Measurements from ENCODE around the gene TTLL5.

TTLL5 gene

GRCh38 chr14:75849300-75849895 lies 188.4 kb downstream of the TTLL5 start:
- no peak for TF ChIP-seq BHLHE40 (IDR thresholded peaks at IDR 0.05; ENCODE audit: borderline replicate concordance)
- no peak for TF ChIP-seq NFRKB (IDR thresholded peaks at IDR 0.05)
- no peak for TF ChIP-seq ARNT (IDR thresholded peaks at IDR 0.05)
- TF ChIP-seq FOXM1 (IDR thresholded peaks at IDR 0.05; ENCODE audit: borderline replicate concordance), result no peak
- TF ChIP-seq FOXK2 (IDR thresholded peaks at IDR 0.05), result no peak
- TF ChIP-seq L3MBTL2 (conservative IDR thresholded peaks at IDR 0.05), result no peak
- ChIA-PET POLR2A (no interaction called here), CTCF (no interaction called here)
- DNase-seq (ENCODE audit: extremely low spot score), result no peak

GRCh38 chr14:75851574-75851866 lies 190.5 kb downstream of the TTLL5 start:
- TF ChIP-seq ELF4 (IDR thresholded peaks at IDR 0.05) (no peak), ZNF384 (IDR thresholded peaks at IDR 0.05) (no peak), L3MBTL2 (conservative IDR thresholded peaks at IDR 0.05) (no peak), CTBP1 (IDR thresholded peaks at IDR 0.05; ENCODE audit: borderline replicate concordance) (no peak), FOXK2 (IDR thresholded peaks at IDR 0.05) (no peak), ARNT (IDR thresholded peaks at IDR 0.05) (no peak), FOXA1 (IDR thresholded peaks at IDR 0.05) (no peak), BHLHE40 (IDR thresholded peaks at IDR 0.05; ENCODE audit: borderline replicate concordance) (no peak), LEF1 (IDR thresholded peaks at IDR 0.05; ENCODE audit: borderline replicate concordance) (no peak), TARDBP (IDR thresholded peaks at IDR 0.05) (no peak), SUZ12 (IDR thresholded peaks at IDR 0.05) (no peak), NFRKB (IDR thresholded peaks at IDR 0.05) (no peak), PKNOX1 (IDR thresholded peaks at IDR 0.05) (no peak), HDGF (IDR thresholded peaks at IDR 0.05; ENCODE audit: borderline replicate concordance) (no peak), FOXM1 (IDR thresholded peaks at IDR 0.05; ENCODE audit: borderline replicate concordance) (no peak), SP1 (IDR thresholded peaks at IDR 0.05) (no peak)
- ChIA-PET CTCF (no interaction called here), POLR2A (no interaction called here)
- DNase-seq (ENCODE audit: extremely low spot score), result no peak

- TF ChIP-seq BHLHE40 (IDR thresholded peaks at IDR 0.05; ENCODE audit: borderline replicate concordance) (no peak), L3MBTL2 (conservative IDR thresholded peaks at IDR 0.05) (no peak), FOXK2 (IDR thresholded peaks at IDR 0.05) (no peak), NFRKB (IDR thresholded peaks at IDR 0.05) (no peak), PKNOX1 (IDR thresholded peaks at IDR 0.05) (no peak), SUZ12 (IDR thresholded peaks at IDR 0.05) (no peak), FOXA1 (IDR thresholded peaks at IDR 0.05) (no peak), CTBP1 (IDR thresholded peaks at IDR 0.05; ENCODE audit: borderline replicate concordance) (no peak), SP1 (IDR thresholded peaks at IDR 0.05) (no peak)
- ChIA-PET POLR2A (no interaction called here), CTCF (no interaction called here)
- DNase-seq (ENCODE audit: extremely low spot score), result no peak
These were observed 193.2 kb downstream of the TTLL5 start for GRCh38 chr14:75854111-75854799.

GRCh38 chr14:75857199-75857598 lies 196.2 kb downstream of the TTLL5 start:
- POLR2A ChIA-PET, result no interaction called here
- TF ChIP-seq TARDBP (IDR thresholded peaks at IDR 0.05), result no peak
- DNase-seq (ENCODE audit: extremely low spot score), result no peak
- CTCF ChIA-PET, result no interaction called here

GRCh38 chr14:75858362-75858761 lies 197.3 kb downstream of the TTLL5 start:
- DNase-seq (ENCODE audit: extremely low spot score), result no peak
- TF ChIP-seq SP1 (IDR thresholded peaks at IDR 0.05) (no peak), ZNF384 (IDR thresholded peaks at IDR 0.05) (no peak), SUZ12 (IDR thresholded peaks at IDR 0.05) (no peak), CTBP1 (IDR thresholded peaks at IDR 0.05; ENCODE audit: borderline replicate concordance) (no peak), BHLHE40 (IDR thresholded peaks at IDR 0.05; ENCODE audit: borderline replicate concordance) (no peak), LEF1 (IDR thresholded peaks at IDR 0.05; ENCODE audit: borderline replicate concordance) (no peak), PKNOX1 (IDR thresholded peaks at IDR 0.05) (no peak), FOXM1 (IDR thresholded peaks at IDR 0.05; ENCODE audit: borderline replicate concordance) (no peak), ARNT (IDR thresholded peaks at IDR 0.05) (no peak), L3MBTL2 (conservative IDR thresholded peaks at IDR 0.05) (no peak), TARDBP (IDR thresholded peaks at IDR 0.05) (no peak), NFRKB (IDR thresholded peaks at IDR 0.05) (no peak), FOXA1 (IDR thresholded peaks at IDR 0.05) (no peak), HDGF (IDR thresholded peaks at IDR 0.05; ENCODE audit: borderline replicate concordance) (no peak), FOXK2 (IDR thresholded peaks at IDR 0.05) (no peak), ELF4 (IDR thresholded peaks at IDR 0.05) (no peak)
- CTCF ChIA-PET, result no interaction called here
- POLR2A ChIA-PET, result no interaction called here

- ChIA-PET CTCF (interaction anchor here (1.1 kb wide), 2 partner anchors 28 to 47 kb away, joined by 3 read pairs; no protein-coding TSS in a partner anchor), POLR2A (interaction anchor here (1.6 kb wide), 1 partner anchor 9 kb away, joined by 4 read pairs; no protein-coding TSS in a partner anchor)
- TF ChIP-seq L3MBTL2 (conservative IDR thresholded peaks at IDR 0.05) (no peak), PKNOX1 (IDR thresholded peaks at IDR 0.05) (peak; percentile 47)
- no peak for DNase-seq (ENCODE audit: extremely low spot score)
These were observed 198.7 kb downstream of the TTLL5 start for GRCh38 chr14:75859746-75860145.

Measured in HEK293T (cell line).